ENCODE data around the gene GPANK1. TPM values are rescaled to one million over a fixed set of nuclear protein-coding genes. Genes with fewer than 3 reads are reported as not detected.
A peak's percentile ranks its signal among the peaks of the same experiment; 100 is the strongest.

Gene GPANK1
- total and polyA plus RNA-seq, 9 of the 15 experiments (the other 6 are each of a cell fraction or from before 2014, with no cell fraction given), result 32.2 to 111 (median 46.3) TPM

DNA sequence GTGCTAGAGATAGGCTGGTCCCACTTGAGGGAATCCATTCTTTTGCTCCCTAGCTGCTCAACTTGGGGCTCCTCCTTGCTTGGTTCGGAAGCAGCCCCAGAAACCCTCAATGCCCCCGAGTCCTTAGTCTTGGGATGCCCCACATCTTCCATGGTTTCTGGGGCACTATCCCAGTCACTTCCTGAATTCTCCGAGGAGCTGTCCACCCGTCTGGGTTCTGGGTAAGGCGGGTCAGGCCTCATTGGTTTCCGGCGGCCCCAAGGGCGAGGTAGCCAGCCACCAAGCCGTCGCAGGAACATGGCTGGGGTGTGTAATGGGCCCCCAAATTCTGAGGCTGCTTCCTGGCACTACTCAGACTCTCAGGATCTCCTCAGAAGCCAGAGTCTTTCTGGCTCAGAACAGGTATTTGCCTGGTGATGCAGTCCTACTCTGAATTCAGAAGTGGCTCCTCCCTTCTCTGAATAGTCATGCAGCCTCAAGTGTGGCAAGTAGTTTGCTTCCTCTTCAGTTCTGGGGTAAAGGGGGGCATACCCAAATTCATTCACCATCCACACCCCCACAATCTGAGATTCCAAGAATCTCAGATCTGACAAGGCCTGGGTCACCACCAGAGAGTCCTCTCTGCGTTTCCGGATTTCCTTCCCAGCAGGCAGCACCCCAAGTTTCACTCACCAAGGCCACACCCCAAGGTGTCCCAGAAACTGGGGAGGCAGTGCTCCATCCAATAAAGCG lies 5.0 kb downstream of the GPANK1 start (continued):
- TF ChIP-seq, protein P1, sequence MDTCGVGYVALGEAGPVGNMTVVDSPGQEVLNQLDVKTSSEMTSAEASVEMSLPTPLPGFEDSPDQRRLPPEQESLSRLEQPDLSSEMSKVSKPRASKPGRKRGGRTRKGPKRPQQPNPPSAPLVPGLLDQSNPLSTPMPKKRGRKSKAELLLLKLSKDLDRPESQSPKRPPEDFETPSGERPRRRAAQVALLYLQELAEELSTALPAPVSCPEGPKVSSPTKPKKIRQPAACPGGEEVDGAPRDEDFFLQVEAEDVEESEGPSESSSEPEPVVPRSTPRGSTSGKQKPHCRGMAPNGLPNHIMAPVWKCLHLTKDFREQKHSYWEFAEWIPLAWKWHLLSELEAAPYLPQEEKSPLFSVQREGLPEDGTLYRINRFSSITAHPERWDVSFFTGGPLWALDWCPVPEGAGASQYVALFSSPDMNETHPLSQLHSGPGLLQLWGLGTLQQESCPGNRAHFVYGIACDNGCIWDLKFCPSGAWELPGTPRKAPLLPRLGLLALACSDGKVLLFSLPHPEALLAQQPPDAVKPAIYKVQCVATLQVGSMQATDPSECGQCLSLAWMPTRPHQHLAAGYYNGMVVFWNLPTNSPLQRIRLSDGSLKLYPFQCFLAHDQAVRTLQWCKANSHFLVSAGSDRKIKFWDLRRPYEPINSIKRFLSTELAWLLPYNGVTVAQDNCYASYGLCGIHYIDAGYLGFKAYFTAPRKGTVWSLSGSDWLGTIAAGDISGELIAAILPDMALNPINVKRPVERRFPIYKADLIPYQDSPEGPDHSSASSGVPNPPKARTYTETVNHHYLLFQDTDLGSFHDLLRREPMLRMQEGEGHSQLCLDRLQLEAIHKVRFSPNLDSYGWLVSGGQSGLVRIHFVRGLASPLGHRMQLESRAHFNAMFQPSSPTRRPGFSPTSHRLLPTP (IDR thresholded peaks at IDR 0.05; ENCODE audit: borderline replicate concordance, extremely low read depth, insufficient read length), result no peak
- TF ChIP-seq GTF2F1 (IDR thresholded peaks at IDR 0.05; ENCODE audit: low read depth, low read length) (no peak), L3MBTL2 (IDR thresholded peaks at IDR 0.05) (no peak), FOXP1 (CRISPR knock-in tag; IDR thresholded peaks at IDR 0.05) (no peak), NRF1 (conservative IDR thresholded peaks at IDR 0.05 in 1 of 2, IDR thresholded peaks at IDR 0.05 in 1 of 2) (no peak), POLR2AphosphoS2 (IDR thresholded peaks at IDR 0.05; ENCODE audit: low read length) (no peak), BHLHE40 (IDR thresholded peaks at IDR 0.05; ENCODE audit: low read length) (no peak), FOXA3 (CRISPR knock-in tag; conservative IDR thresholded peaks at IDR 0.05 in 1 of 2, IDR thresholded peaks at IDR 0.05 in 1 of 2) (peak in 1 of 2 experiments; percentile 36; a peak in 1 of 4 replicates), PURB (CRISPR knock-in tag; IDR thresholded peaks at IDR 0.05; ENCODE audit: low read depth) (no peak)
- TF ChIP-seq, protein P2, sequence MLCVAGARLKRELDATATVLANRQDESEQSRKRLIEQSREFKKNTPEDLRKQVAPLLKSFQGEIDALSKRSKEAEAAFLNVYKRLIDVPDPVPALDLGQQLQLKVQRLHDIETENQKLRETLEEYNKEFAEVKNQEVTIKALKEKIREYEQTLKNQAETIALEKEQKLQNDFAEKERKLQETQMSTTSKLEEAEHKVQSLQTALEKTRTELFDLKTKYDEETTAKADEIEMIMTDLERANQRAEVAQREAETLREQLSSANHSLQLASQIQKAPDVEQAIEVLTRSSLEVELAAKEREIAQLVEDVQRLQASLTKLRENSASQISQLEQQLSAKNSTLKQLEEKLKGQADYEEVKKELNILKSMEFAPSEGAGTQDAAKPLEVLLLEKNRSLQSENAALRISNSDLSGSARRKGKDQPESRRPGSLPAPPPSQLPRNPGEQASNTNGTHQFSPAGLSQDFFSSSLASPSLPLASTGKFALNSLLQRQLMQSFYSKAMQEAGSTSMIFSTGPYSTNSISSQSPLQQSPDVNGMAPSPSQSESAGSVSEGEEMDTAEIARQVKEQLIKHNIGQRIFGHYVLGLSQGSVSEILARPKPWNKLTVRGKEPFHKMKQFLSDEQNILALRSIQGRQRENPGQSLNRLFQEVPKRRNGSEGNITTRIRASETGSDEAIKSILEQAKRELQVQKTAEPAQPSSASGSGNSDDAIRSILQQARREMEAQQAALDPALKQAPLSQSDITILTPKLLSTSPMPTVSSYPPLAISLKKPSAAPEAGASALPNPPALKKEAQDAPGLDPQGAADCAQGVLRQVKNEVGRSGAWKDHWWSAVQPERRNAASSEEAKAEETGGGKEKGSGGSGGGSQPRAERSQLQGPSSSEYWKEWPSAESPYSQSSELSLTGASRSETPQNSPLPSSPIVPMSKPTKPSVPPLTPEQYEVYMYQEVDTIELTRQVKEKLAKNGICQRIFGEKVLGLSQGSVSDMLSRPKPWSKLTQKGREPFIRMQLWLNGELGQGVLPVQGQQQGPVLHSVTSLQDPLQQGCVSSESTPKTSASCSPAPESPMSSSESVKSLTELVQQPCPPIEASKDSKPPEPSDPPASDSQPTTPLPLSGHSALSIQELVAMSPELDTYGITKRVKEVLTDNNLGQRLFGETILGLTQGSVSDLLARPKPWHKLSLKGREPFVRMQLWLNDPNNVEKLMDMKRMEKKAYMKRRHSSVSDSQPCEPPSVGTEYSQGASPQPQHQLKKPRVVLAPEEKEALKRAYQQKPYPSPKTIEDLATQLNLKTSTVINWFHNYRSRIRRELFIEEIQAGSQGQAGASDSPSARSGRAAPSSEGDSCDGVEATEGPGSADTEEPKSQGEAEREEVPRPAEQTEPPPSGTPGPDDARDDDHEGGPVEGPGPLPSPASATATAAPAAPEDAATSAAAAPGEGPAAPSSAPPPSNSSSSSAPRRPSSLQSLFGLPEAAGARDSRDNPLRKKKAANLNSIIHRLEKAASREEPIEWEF (CRISPR knock-in tag; IDR thresholded peaks at IDR 0.05), result no peak
- TF ChIP-seq, protein P3, sequence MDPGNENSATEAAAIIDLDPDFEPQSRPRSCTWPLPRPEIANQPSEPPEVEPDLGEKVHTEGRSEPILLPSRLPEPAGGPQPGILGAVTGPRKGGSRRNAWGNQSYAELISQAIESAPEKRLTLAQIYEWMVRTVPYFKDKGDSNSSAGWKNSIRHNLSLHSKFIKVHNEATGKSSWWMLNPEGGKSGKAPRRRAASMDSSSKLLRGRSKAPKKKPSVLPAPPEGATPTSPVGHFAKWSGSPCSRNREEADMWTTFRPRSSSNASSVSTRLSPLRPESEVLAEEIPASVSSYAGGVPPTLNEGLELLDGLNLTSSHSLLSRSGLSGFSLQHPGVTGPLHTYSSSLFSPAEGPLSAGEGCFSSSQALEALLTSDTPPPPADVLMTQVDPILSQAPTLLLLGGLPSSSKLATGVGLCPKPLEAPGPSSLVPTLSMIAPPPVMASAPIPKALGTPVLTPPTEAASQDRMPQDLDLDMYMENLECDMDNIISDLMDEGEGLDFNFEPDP (CRISPR knock-in tag; IDR thresholded peaks at IDR 0.05), result 0 out of 2 replicates have a peak, but pooled peaks have one; percentile 7
- TF ChIP-seq, protein P4, sequence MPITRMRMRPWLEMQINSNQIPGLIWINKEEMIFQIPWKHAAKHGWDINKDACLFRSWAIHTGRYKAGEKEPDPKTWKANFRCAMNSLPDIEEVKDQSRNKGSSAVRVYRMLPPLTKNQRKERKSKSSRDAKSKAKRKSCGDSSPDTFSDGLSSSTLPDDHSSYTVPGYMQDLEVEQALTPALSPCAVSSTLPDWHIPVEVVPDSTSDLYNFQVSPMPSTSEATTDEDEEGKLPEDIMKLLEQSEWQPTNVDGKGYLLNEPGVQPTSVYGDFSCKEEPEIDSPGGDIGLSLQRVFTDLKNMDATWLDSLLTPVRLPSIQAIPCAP (CRISPR knock-in tag; IDR thresholded peaks at IDR 0.05; ENCODE audit: borderline replicate concordance), result 0 out of 2 replicates have a peak, but pooled peaks have one; percentile 40
- TF ChIP-seq, protein P5, sequence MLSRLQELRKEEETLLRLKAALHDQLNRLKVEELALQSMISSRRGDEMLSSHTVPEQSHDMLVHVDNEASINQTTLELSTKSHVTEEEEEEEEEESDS (CRISPR knock-in tag; IDR thresholded peaks at IDR 0.05), result no peak
- TF ChIP-seq, protein P6, sequence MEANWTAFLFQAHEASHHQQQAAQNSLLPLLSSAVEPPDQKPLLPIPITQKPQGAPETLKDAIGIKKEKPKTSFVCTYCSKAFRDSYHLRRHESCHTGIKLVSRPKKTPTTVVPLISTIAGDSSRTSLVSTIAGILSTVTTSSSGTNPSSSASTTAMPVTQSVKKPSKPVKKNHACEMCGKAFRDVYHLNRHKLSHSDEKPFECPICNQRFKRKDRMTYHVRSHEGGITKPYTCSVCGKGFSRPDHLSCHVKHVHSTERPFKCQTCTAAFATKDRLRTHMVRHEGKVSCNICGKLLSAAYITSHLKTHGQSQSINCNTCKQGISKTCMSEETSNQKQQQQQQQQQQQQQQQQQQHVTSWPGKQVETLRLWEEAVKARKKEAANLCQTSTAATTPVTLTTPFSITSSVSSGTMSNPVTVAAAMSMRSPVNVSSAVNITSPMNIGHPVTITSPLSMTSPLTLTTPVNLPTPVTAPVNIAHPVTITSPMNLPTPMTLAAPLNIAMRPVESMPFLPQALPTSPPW (CRISPR knock-in tag; IDR thresholded peaks at IDR 0.05), result no peak
